ENCODE results near the gene EVX2. TPM values are rescaled to one million over a fixed set of nuclear protein-coding genes. Genes with fewer than 3 reads are reported as not detected.

Gene EVX2
- total and polyA plus RNA-seq, 2 of the 4 experiments (the other 2 are of a cell fraction) = not detected

DNA sequence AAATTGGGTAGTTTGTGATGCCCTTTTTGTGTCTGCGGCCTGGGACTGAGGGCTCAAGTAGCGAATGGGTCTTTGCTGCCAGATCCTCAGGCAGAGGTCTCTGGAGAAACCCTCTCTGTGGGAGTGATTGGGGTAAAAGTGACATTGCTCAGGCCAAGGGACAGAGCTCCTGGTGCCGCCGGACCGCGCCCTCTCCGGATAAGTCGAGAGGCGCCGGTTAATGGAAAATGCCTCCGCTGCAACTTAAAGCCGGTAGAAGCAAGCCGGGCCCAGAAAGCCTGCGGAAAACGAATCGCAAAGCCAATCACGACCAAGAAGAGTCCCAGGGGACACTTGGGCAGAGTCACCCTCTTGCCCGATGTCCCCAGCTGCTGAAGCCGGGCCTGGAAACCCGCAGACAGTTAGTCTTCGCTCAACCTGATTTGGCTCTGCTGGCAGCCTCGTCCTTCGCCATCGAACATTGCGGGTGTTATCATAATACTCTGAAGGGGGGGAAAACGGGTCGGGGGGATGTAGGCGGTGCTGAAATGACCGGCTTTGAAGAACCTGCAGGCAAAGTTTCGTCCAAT lies 15.5 kb upstream of the EVX2 start:
- WGBS, 2 experiments (ENCODE audit: extremely low coverage in 2 of 2, insufficient read length in 1 of 2) = 0% methylated on average over 9 of the region's 30 CpGs; no CpG with 5 or more reads in 1 of the 2 experiments
- ATAC-seq (ENCODE audit: low read depth) = no peak
- intact Hi-C loops (cut with micrococcal nuclease) (loop anchor here (5.0 to 10.0 kb wide), 3 partner anchors 847 to 1394 kb away; no protein-coding TSS in a partner anchor), dilution Hi-C loops (cut with HindIII; ENCODE audit: low sequenced_read_pairs, unreplicated experiment) (no loop called here), in situ Hi-C loops (cut with MboI; ENCODE audit: low sequenced_read_pairs) (loop anchor here (10.0 to 25.0 kb wide), 4 partner anchors 414 to 1362 kb away; no protein-coding TSS in a partner anchor)
- Histone ChIP-seq H4K20me1 (ENCODE audit: insufficient read depth, low read length) (no peaks in the 10 kb centered on the region), H3K4me3 (ENCODE audit: insufficient read depth, low read depth, low read length) (no peak overlapping the region), H3K9me3 (ENCODE audit: control insufficient read depth, insufficient read depth, low read length) (peaks cover 1% of the 10 kb centered on the region), H4K91ac (ENCODE audit: insufficient read depth, low read depth, low read length) (no peak overlapping the region), H3K9ac (ENCODE audit: low read depth, low read length) (no peak overlapping the region), H4K8ac (ENCODE audit: low read depth in 2 of 2, low read length in 2 of 2) (no peak overlapping the region), H3K4me1 (ENCODE audit: control insufficient read depth, insufficient read depth, low read length) (peaks cover 3% of the 10 kb centered on the region; the same call in 1 of the 2 replicates), H2BK20ac (ENCODE audit: low read depth, low read length) (no peak overlapping the region), H3K27ac (ENCODE audit: insufficient read depth, low read length) (no peak overlapping the region), H3K79me1 (ENCODE audit: low read depth in 1 of 2, low read length in 2 of 2) (no peaks in the 10 kb centered on the region), H3K14ac (replicated peaks; ENCODE audit: low read depth, low read length) (no peak overlapping the region), H3K4ac (ENCODE audit: low read depth, low read length) (no peak overlapping the region), H2BK120ac (ENCODE audit: low read depth, low read length) (no peak overlapping the region), H3K9me1 (ENCODE audit: insufficient read depth, low read length) (no peaks in the 10 kb centered on the region), H3K18ac (ENCODE audit: low read depth, low read length) (no peak overlapping the region), H3K36me3 (ENCODE audit: control insufficient read depth, insufficient read depth, low read length) (no peaks in the 10 kb centered on the region), H3K4me2 (ENCODE audit: low read depth, low read length) (no peak overlapping the region), H2AK9ac (replicated peaks; ENCODE audit: low read depth, low read length, poor library complexity) (peak overlapping the region; percentile 19), H3K56ac (ENCODE audit: extremely low read depth, insufficient read depth, low read length) (no peak overlapping the region), H3K23ac (ENCODE audit: low read depth, low read length) (no peak overlapping the region), H2AFZ (replicated peaks; ENCODE audit: low read length, poor library complexity) (no peak overlapping the region), H2BK15ac (ENCODE audit: low read depth, low read length) (no peak overlapping the region), H4K5ac (ENCODE audit: low read depth, low read length) (no peak overlapping the region), H2AK5ac (ENCODE audit: low read depth, low read length) (no peak overlapping the region), H2BK5ac (ENCODE audit: low read depth, low read length, poor library complexity, severe bottlenecking) (no peak overlapping the region), H3K27me3 (ENCODE audit: control insufficient read depth, insufficient read depth, low read length) (peaks cover 93% of the 10 kb centered on the region)
- no TSS peak for BruUV-seq (replicated peaks)
- ChIA-PET CTCF (no interaction called here), POLR2A (ENCODE audit: unreplicated experiment) (no interaction called here)
- TF ChIP-seq SMC3 (IDR thresholded peaks at IDR 0.05; ENCODE audit: low read depth, low read length) (no peak), RFX5 (IDR thresholded peaks at IDR 0.05; ENCODE audit: low read depth, low read length) (no peak), MAZ (IDR thresholded peaks at IDR 0.05; ENCODE audit: borderline replicate concordance, low read depth, low read length) (no peak), MXI1 (IDR thresholded peaks at IDR 0.05; ENCODE audit: borderline replicate concordance, low read depth, low read length) (no peak), RAD21 (IDR thresholded peaks at IDR 0.05; ENCODE audit: low read length) (no peak), NFE2L2 (IDR thresholded peaks at IDR 0.05; ENCODE audit: low read depth, low read length) (no peak), RCOR1 (IDR thresholded peaks at IDR 0.05; ENCODE audit: insufficient replicate concordance, low read length) (no peak)
- TF ChIP-seq, protein P1, sequence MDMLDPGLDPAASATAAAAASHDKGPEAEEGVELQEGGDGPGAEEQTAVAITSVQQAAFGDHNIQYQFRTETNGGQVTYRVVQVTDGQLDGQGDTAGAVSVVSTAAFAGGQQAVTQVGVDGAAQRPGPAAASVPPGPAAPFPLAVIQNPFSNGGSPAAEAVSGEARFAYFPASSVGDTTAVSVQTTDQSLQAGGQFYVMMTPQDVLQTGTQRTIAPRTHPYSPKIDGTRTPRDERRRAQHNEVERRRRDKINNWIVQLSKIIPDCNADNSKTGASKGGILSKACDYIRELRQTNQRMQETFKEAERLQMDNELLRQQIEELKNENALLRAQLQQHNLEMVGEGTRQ (IDR thresholded peaks at IDR 0.05; ENCODE audit: low read depth, low read length) = no peak
- no peak for DNase-seq

Measured in IMR-90 (cell line).